ENCODE data around the gene USP17L26.
"Not testable (repeated sequence)": the region's sequence is repeated elsewhere in the genome, so short reads cannot be mapped to it uniquely, and the experiment has no call there.

USP17L26 gene, protein sequence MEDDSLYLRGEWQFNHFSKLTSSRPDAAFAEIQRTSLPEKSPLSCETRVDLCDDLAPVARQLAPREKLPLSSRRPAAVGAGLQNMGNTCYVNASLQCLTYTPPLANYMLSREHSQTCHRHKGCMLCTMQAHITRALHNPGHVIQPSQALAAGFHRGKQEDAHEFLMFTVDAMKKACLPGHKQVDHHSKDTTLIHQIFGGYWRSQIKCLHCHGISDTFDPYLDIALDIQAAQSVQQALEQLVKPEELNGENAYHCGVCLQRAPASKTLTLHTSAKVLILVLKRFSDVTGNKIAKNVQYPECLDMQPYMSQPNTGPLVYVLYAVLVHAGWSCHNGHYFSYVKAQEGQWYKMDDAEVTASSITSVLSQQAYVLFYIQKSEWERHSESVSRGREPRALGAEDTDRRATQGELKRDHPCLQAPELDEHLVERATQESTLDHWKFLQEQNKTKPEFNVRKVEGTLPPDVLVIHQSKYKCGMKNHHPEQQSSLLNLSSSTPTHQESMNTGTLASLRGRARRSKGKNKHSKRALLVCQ

GRCh38 chr4:9334358-9334757, at the start of gene USP17L26:
Gene USP17L26, plus strand, starts transcription at chr4:9334658. Its CDS starts 0 bp downstream, at chr4:9334658.
- not testable (repeated sequence) for DNase-seq

DNA sequence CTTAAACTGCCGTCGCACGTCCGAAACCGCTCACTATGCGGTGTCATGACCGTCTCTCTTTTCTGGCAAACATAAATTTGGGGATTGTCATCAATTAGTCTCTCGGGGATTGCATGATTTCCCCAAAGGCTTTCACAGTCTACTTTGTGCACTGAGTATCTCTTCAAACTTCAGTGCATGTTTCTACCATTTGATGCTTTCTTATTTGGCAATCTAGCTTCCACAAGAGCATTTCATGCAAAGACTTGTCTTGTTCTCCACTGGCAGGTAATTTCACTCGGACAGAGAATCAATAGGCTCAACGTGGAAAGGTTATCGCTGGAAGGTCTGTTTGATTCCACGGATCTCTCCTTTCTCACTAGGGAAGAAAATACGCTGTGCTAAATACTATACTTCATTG, 10.3 kb upstream of the USP17L26 start:
- DNase-seq, result not testable (repeated sequence)

DNA sequence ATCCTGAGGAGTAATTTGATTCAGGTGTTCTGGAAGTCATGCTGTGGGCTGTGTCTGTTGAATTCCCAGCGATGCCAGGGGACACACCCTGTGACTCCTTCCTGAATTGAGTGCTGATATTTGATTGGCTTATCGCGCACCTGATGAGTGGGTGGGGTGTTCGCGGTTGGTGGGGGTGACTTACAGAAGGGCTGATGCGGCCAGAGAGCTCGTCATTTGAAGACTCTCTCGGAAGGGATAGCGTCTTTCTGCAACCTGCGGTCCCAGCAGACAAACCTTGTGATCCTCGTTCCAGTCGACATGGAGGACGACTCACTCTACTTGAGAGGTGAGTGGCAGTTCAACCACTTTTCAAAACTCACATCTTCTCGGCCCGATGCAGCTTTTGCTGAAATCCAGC, 9.6 kb upstream of the USP17L26 start, which contains the start of gene USP17L24:
USP17L24 (plus strand) TSS at position 301 of the 400 bp plus-strand sequence; CDS start at position 301, 0 bp downstream.
- not testable (repeated sequence) for DNase-seq

DNA sequence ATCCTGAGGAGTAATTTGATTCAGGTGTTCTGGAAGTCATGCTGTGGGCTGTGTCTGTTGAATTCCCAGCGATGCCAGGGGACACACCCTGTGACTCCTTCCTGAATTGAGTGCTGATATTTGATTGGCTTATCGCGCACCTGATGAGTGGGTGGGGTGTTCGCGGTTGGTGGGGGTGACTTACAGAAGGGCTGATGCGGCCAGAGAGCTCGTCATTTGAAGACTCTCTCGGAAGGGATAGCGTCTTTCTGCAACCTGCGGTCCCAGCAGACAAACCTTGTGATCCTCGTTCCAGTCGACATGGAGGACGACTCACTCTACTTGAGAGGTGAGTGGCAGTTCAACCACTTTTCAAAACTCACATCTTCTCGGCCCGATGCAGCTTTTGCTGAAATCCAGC, 4.8 kb upstream of the USP17L26 start, which contains the start of gene USP17L25:
USP17L25 (plus strand) TSS at position 301 of the 400 bp plus-strand sequence; CDS start at position 301, 0 bp downstream.
- not testable (repeated sequence) for DNase-seq

DNA sequence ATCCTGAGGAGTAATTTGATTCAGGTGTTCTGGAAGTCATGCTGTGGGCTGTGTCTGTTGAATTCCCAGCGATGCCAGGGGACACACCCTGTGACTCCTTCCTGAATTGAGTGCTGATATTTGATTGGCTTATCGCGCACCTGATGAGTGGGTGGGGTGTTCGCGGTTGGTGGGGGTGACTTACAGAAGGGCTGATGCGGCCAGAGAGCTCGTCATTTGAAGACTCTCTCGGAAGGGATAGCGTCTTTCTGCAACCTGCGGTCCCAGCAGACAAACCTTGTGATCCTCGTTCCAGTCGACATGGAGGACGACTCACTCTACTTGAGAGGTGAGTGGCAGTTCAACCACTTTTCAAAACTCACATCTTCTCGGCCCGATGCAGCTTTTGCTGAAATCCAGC, 4.6 kb downstream of the USP17L26 start, which contains the start of gene USP17L5:
USP17L5 (plus strand) TSS at position 301 of the 400 bp plus-strand sequence; CDS start at position 301, 0 bp downstream.
- not testable (repeated sequence) for DNase-seq

- DNase-seq, result not testable (repeated sequence)
These were observed 9.4 kb downstream of the USP17L26 start, which contains the start of gene USP17L27 for GRCh38 chr4:9343848-9344247. Gene USP17L27, plus strand, starts transcription at chr4:9344148. Its CDS starts 0 bp downstream, at chr4:9344148.

DNA sequence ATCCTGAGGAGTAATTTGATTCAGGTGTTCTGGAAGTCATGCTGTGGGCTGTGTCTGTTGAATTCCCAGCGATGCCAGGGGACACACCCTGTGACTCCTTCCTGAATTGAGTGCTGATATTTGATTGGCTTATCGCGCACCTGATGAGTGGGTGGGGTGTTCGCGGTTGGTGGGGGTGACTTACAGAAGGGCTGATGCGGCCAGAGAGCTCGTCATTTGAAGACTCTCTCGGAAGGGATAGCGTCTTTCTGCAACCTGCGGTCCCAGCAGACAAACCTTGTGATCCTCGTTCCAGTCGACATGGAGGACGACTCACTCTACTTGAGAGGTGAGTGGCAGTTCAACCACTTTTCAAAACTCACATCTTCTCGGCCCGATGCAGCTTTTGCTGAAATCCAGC, 14.1 kb downstream of the USP17L26 start, which contains the start of gene USP17L28:
USP17L28 (plus strand) TSS at position 301 of the 400 bp plus-strand sequence; CDS start at position 301, 0 bp downstream.
- DNase-seq, result not testable (repeated sequence)

GRCh38 chr4:9350866-9351265, 16.4 kb downstream of the USP17L26 start:
- not testable (repeated sequence) for DNase-seq

DNA sequence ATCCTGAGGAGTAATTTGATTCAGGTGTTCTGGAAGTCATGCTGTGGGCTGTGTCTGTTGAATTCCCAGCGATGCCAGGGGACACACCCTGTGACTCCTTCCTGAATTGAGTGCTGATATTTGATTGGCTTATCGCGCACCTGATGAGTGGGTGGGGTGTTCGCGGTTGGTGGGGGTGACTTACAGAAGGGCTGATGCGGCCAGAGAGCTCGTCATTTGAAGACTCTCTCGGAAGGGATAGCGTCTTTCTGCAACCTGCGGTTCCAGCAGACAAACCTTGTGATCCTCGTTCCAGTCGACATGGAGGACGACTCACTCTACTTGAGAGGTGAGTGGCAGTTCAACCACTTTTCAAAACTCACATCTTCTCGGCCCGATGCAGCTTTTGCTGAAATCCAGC, 18.9 kb downstream of the USP17L26 start, which contains the start of gene USP17L29:
USP17L29 (plus strand) TSS at position 301 of the 400 bp plus-strand sequence; CDS start at position 301, 0 bp downstream.
- not testable (repeated sequence) for DNase-seq

GRCh38 chr4:9362829-9363228, 28.4 kb downstream of the USP17L26 start, which contains the start of gene USP17L30:
Gene USP17L30, plus strand, starts transcription at chr4:9363129. Its CDS starts 0 bp downstream, at chr4:9363129.
- not testable (repeated sequence) for DNase-seq

DNA sequence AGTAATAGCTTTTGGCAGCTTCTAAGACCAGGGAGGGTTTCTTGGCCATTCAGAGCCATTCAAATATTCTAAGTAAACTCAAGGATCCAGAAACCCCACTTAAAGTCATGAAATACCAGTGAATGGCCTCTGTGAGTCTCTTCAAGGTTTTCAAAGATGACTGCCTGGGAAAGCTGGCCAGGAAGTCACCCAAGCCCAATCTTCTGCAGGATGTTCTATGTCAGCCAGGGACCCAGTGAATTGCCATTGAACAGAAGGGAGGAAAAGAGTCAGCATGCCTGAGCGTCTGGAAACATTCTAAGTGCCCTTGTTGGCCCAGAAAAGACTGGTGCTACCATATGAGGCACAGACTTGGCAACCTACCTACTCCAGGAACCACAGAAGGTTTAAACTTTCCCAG, 45.4 kb downstream of the USP17L26 start:
- DNase-seq, result not testable (repeated sequence)

GRCh38 chr4:9381012-9381534, 46.6 kb downstream of the USP17L26 start:
- DNase-seq, result peak; percentile 69

- no peak for DNase-seq
These were observed 49.7 kb downstream of the USP17L26 start for GRCh38 chr4:9384126-9384525.
